NCI-H2196 treated with DMSO at 0.1 percent for 48 hours (cell line): ENCODE data around the gene XXYLT1.

ENCODE experiments used
- DNase-seq: peaks from one replicate; lab custom pipeline; 2025; ENCODE audit not compliant: unreplicated experiment; lab: John Stamatoyannopoulos, UW

The XXYLT1 gene

DNA sequence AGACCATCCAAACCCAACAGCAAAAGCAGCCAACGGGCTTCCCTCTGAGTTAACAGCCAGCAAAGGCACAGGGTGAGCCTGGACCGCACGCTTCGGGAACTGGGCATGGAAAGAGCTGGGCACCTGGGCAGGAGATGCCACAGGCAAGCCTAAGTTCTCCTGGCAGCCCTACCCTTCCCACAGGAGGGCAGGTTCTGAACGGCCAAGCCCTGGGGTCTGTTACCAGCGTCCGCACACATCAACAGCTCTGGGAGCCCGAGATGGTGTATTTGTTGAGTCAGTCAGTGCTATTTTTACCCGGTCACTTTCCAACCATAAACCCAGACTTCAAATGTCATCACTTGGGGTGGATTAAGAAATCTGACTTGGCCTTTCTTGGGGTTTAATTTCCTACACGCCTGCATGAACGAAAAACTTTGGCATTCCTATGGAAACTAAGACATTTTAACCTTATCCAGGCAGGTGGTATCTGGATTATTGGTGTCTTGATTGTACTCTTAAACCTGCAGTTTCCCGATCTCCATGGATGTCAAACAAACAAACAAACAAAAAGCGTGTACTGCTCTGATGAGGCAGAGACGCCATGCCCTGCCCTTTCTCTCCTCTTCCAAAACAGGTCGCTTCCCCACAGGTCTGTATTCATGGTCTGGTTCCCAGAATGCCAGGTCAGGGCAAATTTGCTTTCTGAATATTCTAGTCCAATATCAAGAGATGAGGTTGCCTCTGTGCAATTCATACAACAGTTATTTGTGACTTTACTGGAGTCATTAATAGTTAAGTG, 99.7 kb downstream of the XXYLT1 start:
- DNase-seq: no peak

DNA sequence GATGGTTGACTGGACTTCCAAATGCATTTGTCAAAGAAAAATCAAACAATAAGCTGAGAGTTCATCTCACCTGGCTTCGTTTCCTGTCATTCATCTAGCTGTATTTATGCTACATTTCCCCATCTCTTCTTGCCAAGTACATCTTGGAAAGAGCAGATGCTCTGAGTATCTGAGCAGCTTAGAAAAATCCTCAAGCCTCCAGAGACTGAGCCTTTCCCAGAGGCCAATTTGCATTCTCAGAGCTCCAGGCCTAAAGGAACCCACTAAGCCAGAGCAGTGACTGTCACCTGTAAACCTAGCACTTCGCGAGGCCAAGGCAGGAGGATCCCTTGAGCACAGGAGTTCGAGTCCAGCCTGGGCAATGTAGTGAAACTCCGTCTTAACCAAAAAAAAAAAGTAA, 100.5 kb downstream of the XXYLT1 start:
- no peak for DNase-seq

GRCh38 chr3:195169011-195169649, 101.8 kb downstream of the XXYLT1 start:
- no peak for DNase-seq

DNA sequence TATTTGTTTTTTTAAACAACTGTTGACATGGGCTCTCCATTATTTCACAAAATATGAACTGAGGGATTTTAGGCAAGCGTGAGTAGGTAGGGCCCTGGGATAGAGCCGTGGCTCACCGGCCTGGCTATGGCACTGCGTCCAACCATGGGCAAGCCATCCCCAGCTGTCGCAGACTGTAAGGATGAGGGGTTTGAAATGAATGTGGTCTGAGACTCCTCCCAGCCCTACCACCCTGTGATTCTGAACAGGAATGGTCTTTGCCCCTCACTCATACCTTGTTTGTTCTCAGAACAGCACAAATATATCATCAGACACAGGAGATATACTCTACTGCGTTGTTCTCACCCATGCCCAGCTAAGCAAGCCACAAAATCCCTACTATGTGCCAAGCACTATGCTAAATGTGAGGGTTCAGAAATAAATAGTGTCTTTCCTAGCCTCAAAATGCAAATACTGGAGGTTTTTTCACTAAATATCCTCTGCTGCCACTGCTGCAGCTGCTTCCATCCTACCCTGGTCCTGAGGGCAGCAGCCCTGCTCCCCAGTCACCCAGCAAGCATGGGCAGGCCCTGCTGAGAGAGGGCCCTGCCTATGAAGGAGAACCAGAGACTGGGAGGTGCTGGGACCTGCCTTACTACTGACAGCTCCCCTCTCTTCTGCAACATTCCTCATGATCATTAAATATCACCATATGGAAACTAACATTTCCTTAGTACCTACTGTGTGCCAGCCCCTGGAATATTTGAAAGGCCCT, 102.8 kb downstream of the XXYLT1 start:
- DNase-seq: no peak

- DNase-seq: no peak
Measured at GRCh38 chr3:195165790-195166189, 105.2 kb downstream of the XXYLT1 start.

DNA sequence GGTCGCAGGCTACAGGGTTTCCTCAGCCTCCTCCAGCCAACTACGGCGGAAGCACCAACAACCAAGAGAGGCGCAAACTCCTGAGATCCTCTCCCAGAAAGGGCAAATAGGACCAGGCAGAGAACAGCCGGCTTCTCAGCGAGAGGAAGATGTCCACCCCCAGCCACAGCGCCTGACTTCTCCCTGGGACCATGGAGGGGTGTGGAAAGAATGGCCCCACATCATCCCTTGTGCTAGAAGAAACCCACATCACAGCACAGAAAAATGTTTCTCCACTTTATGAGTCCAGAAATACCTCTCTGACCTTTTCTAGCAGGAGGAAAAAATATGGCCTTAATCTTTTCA, 105.7 kb downstream of the XXYLT1 start:
- DNase-seq: no peak

- DNase-seq: no peak
Measured at GRCh38 chr3:195164573-195165264, 106.2 kb downstream of the XXYLT1 start.

DNA sequence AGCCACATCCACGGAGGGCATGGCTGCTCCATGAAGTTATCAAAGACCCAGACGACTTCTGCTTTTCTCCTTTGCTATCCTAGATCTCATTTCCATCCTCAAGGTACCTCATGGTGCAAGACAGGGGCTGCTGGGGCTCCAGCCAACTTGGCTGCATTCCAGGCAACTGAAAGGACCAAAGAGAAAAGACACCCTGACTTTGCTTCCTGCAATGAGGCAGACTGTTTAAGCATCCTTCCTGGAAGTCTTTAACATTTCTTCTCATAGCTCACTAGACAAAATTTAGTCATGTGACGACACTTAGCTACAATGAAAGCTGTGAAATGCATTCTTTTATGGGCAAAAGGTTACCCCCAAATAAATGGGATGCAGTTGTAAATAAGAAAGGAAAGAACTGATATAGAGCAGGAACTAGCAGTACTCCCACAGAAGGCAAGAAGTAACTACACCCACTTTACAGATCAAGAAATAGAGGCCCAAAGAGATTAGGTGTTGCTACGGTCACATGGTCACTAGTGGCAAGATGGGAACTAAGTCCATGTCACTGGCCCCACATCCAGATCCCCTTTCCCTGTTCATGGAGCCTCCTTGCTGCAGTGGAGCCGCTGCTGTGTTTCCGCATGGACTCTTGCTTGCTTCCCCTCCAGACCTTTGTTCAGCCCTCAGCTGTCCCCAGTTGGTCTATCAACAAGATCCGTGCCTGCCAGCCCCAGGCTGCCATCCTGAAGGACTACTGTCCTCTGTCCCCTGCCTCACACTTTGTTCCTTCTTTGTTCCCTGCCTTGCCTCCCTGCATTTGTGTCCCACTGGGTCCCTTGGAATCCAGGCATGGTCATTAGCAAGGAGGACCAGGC, 107.0 kb downstream of the XXYLT1 start:
- DNase-seq: no peak

GRCh38 chr3:195162816-195163215, 108.1 kb downstream of the XXYLT1 start:
- DNase-seq: no peak

DNA sequence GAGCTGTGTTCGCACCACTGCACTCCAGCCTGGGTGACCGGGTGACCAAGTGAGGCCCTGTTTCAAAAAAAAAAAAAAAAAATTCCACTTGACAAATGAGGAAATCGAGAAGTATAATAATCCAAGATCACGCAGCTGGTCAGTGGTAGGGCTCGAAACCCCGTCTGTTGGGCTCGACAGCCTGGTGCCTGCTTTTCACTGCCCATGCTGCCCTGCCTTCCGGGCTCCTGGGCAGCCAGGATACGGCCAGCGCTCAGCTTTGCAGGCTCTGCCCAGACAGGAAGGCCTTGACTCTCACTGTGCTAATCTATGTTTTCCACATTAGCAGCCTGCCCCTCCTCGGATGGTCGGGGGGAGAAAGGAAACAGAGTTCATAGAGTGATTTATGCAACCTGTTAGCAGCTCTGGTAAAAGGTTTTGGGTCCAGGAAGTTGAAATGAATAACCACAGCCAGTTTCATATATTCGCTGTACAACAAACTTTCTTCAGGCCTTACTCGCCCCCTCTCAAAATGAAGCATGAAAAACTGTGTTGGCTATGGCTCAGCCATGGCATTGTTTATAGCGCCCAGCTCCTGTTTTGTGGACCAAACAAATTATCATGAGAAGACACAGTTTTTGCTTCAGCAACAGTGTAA, 108.8 kb downstream of the XXYLT1 start:
- DNase-seq: no peak

- DNase-seq: no peak
Measured at GRCh38 chr3:195160908-195161434, 110.0 kb downstream of the XXYLT1 start.

DNA sequence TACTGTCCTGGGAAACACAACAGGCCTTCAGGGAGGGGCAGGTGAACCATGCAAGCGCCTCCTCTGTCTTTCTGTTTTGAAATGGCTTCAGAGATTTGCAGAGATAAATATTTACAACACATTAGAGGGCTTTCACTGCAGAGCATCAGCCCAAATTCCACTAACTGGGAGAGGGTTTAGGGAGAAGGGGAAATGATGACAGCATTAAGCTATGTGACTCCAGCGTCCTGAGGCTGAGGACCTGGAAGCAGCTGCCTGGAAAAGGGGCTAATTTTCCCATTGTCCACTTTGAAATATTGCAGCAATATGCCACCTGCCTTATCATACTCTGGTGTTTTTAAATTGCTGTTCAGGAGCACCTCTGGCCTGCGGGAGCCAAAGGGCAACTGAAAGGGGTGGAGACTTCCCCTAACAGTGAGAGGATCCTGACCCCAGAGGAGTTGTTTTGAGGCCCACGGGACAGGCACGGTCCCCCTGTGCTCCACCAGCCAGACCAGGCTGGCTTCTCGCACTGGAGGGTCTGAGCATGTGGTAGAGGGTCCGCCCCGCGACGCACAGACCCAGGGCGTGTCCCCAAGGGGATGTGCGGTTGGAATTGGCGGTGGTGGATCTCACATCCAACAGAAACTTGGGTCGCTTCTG, 110.6 kb downstream of the XXYLT1 start:
- no peak for DNase-seq

GRCh38 chr3:195159814-195160165, 111.2 kb downstream of the XXYLT1 start:
- no peak for DNase-seq

- DNase-seq: no peak
Measured at GRCh38 chr3:195159117-195159813, 111.7 kb downstream of the XXYLT1 start.

- DNase-seq: no peak
Measured at GRCh38 chr3:195156286-195156890, 114.6 kb downstream of the XXYLT1 start.

- no peak for DNase-seq
Measured at GRCh38 chr3:195155570-195156241, 115.3 kb downstream of the XXYLT1 start.

DNA sequence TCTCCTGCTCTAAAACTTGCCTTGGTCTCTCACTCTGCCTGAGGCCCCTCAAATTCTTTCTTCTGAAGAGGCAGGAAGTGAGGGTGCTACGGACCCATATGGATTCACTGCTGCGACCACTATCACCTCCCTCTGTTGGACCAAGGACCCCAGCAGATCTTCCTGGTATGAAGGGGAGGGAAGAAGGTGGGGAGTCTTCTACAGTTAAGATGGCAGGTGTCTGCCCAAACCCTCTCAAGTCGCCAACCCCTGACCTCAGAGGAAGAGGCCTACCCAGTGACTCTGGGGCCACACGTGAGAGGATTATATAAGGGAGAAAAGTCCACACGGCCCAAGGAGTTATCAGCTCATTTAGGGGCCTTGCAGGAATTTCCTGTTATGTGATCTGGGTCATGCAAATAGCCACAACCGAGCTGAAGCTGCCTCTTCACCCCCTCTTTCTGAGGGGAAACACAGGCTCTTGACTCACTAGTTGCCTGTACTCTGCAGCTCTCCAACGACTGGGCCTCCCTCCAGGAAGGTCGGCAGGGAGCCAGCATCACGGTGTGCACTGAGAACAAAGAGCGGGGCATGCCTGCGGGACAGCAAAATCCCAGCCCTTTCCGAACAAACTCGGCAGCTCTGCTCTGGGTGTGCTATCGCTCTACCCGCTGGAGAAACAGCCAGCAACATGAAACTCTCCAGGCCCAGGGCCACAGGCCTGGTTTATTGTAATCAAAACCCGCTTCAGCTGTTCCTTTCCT, 116.0 kb downstream of the XXYLT1 start:
- peak; percentile 97 for DNase-seq
